ENCODE results near the gene SCN5A. TPM values are rescaled to one million over a fixed set of nuclear protein-coding genes. Genes with fewer than 3 reads are reported as not detected.

Gene SCN5A
- total and polyA plus RNA-seq, 2 of the 8 experiments (the other 6 are each of a cell fraction or from before 2014, with no cell fraction given), result 4.8 to 11.4 TPM

DNA sequence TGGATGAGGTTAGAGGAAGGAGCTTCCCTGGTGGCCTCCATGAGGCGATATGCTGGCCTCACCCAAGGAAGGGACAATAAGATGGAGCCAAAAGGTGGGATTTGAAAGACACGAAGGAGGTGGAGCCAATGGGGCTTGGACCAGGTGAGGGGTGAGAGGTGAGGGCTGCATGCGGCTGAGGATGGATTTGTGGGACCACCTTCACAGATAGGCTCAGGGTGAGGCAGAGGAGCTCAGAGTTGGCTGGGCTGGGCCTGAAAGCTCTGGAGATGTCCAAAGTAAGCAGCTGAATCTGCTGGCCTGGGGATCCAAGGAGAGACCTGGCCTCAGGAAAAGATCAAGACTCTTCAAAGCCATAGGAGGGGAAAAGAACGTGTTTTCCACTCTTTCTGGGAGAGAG, 103.5 kb downstream of the SCN5A start:
- H3K18ac ChIP-seq (ENCODE audit: extremely low read depth, low read length), result no peak overlapping the region
- H3K23me2 ChIP-seq (ENCODE audit: low read depth, low read length), result no peaks in the 10 kb centered on the region
- H3K4ac ChIP-seq (replicated peaks; ENCODE audit: insufficient read length, low read depth, low read length), result no peak overlapping the region
- H2BK120ac ChIP-seq (replicated peaks; ENCODE audit: low read depth, low read length), result no peak overlapping the region
- no peak overlapping the region for H2BK5ac ChIP-seq (ENCODE audit: low read depth, low read length)
- no peak overlapping the region for H3K56ac ChIP-seq (replicated peaks; ENCODE audit: insufficient read length, low read depth, low read length)
- POLR2A ChIA-PET (ENCODE audit: partially characterized antibody), result interaction anchor here (0.7 kb wide), 1 partner anchor 23 kb away, joined by 3 read pairs; no protein-coding TSS in a partner anchor
- DNase-seq (ENCODE audit: low read depth in 1 of 2, low spot score in 2 of 2) (no peak), FAIRE-seq (no peak)
- no peak overlapping the region for H4K91ac ChIP-seq (replicated peaks; ENCODE audit: insufficient read length, low read length)
- no peak overlapping the region for H3K14ac ChIP-seq (ENCODE audit: insufficient read length)
- no peak overlapping the region for H4K8ac ChIP-seq (ENCODE audit: extremely low read depth, insufficient read depth, low read length)
- H3K9ac ChIP-seq (replicated peaks in 1 of 4; ENCODE audit: extremely low read depth in 1 of 4, low read depth in 3 of 4, low read length in 3 of 4), result no peak overlapping the region
- no peak overlapping the region for H2BK15ac ChIP-seq (ENCODE audit: low read length)
- no peak overlapping the region for H3K4me2 ChIP-seq (ENCODE audit: insufficient read depth in 1 of 2, low read depth in 2 of 2, low read length in 2 of 2)
- no peak overlapping the region for H3K27ac ChIP-seq (ENCODE audit: low read depth, low read length)
- H4K5ac ChIP-seq (ENCODE audit: insufficient read length, low read depth, low read length), result no peak overlapping the region
- H3K79me1 ChIP-seq (ENCODE audit: low read depth, low read length), result no peaks in the 10 kb centered on the region
- no peak overlapping the region for H3K23ac ChIP-seq (ENCODE audit: insufficient read length)
- peaks cover 0 to 5% (median 1%) of the 10 kb centered on the region in 4 experiments; a peak in 1 of 7 replicates for H3K4me1 ChIP-seq (replicated peaks in 1 of 4; ENCODE audit: control insufficient read depth in 3 of 4, insufficient read depth in 4 of 4, low read length in 3 of 4)
- no peak overlapping the region for H2BK20ac ChIP-seq (ENCODE audit: low read length)
- WGBS, 2 experiments (ENCODE audit: extremely low coverage in 1 of 2, insufficient coverage in 1 of 2, insufficient read length in 1 of 2, insufficient replicate concordance in 2 of 2, low coverage in 1 of 2, low lambda C conversion rate in 2 of 2, missing lambda C conversion rate in 1 of 2), result 87% methylated on average over 4 of the region's 4 CpGs; no CpG with 5 or more reads in 1 of the 2 experiments
- CTCF ChIA-PET (ENCODE audit: partially characterized antibody), result interaction anchor here (1.0 to 5.3 kb wide), 9 partner anchors 13 to 109 kb away, joined by 3 to 16 read pairs (median 4); partner anchors contain the start of gene EXOG
- H3K27me3 ChIP-seq (replicated peaks in 1 of 4; ENCODE audit: control insufficient read depth in 3 of 4, extremely low read depth in 1 of 4, insufficient read depth in 3 of 4, low read length in 3 of 4), result no peaks in the 10 kb centered on the region
- H2BK12ac ChIP-seq (ENCODE audit: low read depth, low read length), result no peak overlapping the region
- H3K79me2 ChIP-seq (ENCODE audit: control insufficient read depth in 1 of 2, insufficient read depth in 2 of 2, low read length in 2 of 2), result no peaks in the 10 kb centered on the region
- no peak overlapping the region for H2AFZ ChIP-seq (ENCODE audit: low read length)
- H2AK5ac ChIP-seq (ENCODE audit: low read depth, low read length), result no peak overlapping the region
- peaks cover 0 to under 1% of the 10 kb centered on the region in 2 experiments; a peak in 1 of 4 replicates for H3K9me3 ChIP-seq (ENCODE audit: insufficient read depth in 2 of 2, low read depth in 1 of 2, low read length in 1 of 2)
- no peaks in the 10 kb centered on the region for H3K36me3 ChIP-seq (ENCODE audit: control insufficient read depth in 2 of 4, insufficient read depth in 4 of 4, low read length in 3 of 4)
- H3K4me3 ChIP-seq (ENCODE audit: extremely low read depth in 1 of 4, insufficient read depth in 2 of 4, low read depth in 3 of 4, low read length in 4 of 4), result no peak overlapping the region
- H4K20me1 ChIP-seq (replicated peaks in 1 of 2; ENCODE audit: control insufficient read depth in 1 of 2, insufficient read depth in 2 of 2, low read length in 2 of 2), result peaks cover 0 to 2% of the 10 kb centered on the region in 2 experiments
- TF ChIP-seq RXRA (IDR thresholded peaks at IDR 0.05; ENCODE audit: insufficient read depth, low read depth, low read length) (no peak), HDAC2 (IDR thresholded peaks at IDR 0.05; ENCODE audit: borderline replicate concordance in 1 of 2, low read depth in 2 of 2, low read length in 2 of 2) (no peak), HDAC6 (IDR thresholded peaks at IDR 0.05; ENCODE audit: low read depth, low read length) (no peak), SP4 (IDR thresholded peaks at IDR 0.05; ENCODE audit: low read length) (no peak), CHD2 (IDR thresholded peaks at IDR 0.05; ENCODE audit: low read length) (no peak), RFX5 (IDR thresholded peaks at IDR 0.05; ENCODE audit: borderline replicate concordance, low read depth, low read length) (no peak), ATF2 (IDR thresholded peaks at IDR 0.05; ENCODE audit: low read length) (no peak), MAFK (IDR thresholded peaks at IDR 0.05; ENCODE audit: low read depth, low read length) (no peak), BRCA1 (IDR thresholded peaks at IDR 0.05; ENCODE audit: low read depth, low read length) (no peak), GTF2F1 (IDR thresholded peaks at IDR 0.05; ENCODE audit: borderline replicate concordance, low read depth, low read length) (no peak), YY1 (IDR thresholded peaks at IDR 0.05; ENCODE audit: low read depth, low read length) (no peak), PHF8 (conservative IDR thresholded peaks at IDR 0.05; ENCODE audit: low read depth, low read length) (no peak), GABPA (IDR thresholded peaks at IDR 0.05; ENCODE audit: borderline replicate concordance, insufficient read depth, low read length) (no peak)
